Mesenteric fat pad (tissue), 1 donor: ENCODE data around the gene FCRL4. TPM values are rescaled to one million over a fixed set of nuclear protein-coding genes. Genes with fewer than 3 reads are reported as not detected.
"Not testable (repeated sequence)": the region's sequence is repeated elsewhere in the genome, so short reads cannot be mapped to it uniquely, and the experiment has no call there.

Experiments
- DNase-seq: peaks from one replicate; pipeline ENCODE4 v3.0.0-alpha.2; 2020; ENCODE audit warnings: low spot score
- total RNA-seq: library from RNA; stranded (reverse); fragmentation: NEBNext Ultra II Directional; extraction: Animal tissue kit (Norgen Biotek cat#: 25700); gene quantifications from one replicate; pipeline ENCODE4 v1.2.1, GENCODE V29; 2021
- donor health status: DM: yes; HTN: yes; CAD: no.

Gene FCRL4
- total RNA-seq, 1 donor from 2014 or later: not detected

GRCh38 chr1:157551694-157552693 is 45.9 kb downstream of the FCRL4 start, which contains the start of gene FCRL5:
FCRL5 (minus strand) TSS chr1:157552515; CDS start chr1:157552362, 153 bp downstream.
- no peak for DNase-seq

DNA sequence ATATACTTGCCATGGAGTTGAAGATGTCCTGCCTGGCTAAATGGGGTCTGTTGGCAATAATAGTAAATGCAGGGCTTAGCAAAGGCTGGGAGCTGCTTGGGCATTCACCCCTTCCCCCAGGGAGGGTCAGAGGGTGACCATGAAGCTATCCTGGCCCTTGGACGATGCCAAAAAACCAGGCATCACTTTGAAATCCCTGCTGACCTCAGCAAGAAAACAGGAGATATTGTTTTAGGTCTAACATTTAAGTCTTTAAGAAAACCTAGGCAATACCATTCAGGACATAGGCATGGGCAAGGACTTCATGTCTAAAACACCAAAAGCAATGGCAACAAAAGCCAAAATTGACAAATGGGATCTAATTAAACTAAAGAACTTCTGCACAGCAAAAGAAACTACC is 49.8 kb downstream of the FCRL4 start:
- not testable (repeated sequence) for DNase-seq

GRCh38 chr1:157542676-157543075 is 55.2 kb downstream of the FCRL4 start:
- no peak for DNase-seq

DNA sequence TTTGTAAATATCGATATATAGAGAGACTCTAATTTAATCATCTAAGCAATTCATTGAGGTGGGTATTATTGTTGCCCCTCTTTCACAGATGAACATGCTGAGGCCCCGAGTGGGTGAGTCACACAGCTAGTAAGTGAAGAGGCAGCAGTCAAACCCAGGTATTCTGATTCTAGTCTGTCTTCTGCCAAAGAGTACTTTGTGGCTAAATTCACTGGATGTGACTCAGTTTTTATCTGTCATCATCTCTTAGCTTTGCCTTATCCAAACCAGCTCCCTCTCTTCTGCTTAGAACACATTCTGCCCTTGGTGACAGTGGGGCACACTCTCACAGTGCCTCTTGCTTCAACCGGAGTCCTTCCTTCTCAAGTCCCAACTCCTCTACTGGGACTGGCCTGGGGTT is 57.0 kb downstream of the FCRL4 start:
- no peak for DNase-seq

- no peak for DNase-seq
Observed at GRCh38 chr1:157540160-157540748, 57.6 kb downstream of the FCRL4 start.

DNA sequence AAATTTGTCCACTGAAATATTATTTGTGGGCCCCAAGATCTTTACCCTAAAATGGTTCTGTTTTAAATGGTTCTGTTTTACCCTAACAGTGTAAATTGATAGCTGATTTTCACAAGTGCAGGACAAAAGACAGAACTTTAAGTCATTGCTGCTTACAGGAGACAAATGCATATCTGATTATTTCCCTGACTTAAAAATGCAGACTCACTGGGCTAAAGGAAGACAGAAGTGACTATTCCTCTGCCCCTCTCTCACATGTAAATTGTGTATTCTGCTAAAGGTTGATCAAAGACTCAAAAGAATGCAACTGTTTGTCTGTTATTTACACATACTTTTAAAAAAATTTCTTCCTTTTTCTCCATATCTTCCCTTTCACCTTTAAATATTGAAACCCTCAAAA is 58.3 kb downstream of the FCRL4 start:
- DNase-seq: no peak

DNA sequence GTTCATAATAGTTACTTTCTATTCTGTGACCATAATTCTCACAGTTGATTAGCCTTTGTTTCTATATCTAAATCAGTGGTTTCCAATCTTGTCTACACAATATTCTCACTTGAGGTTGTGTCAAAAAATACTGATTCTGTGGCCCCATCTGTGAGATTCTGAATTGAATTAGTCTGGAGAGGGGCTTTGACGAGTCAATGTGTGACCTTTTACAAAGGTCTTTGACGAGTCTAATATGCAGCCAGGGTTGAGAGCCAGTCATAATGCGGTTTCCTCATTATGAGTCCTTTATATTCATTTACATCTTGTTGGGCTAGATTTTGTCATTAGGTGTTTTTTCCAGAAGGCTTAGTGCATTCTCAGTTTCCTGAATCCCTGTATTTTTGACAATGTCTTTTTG is 65.3 kb downstream of the FCRL4 start:
- DNase-seq: no peak

DNA sequence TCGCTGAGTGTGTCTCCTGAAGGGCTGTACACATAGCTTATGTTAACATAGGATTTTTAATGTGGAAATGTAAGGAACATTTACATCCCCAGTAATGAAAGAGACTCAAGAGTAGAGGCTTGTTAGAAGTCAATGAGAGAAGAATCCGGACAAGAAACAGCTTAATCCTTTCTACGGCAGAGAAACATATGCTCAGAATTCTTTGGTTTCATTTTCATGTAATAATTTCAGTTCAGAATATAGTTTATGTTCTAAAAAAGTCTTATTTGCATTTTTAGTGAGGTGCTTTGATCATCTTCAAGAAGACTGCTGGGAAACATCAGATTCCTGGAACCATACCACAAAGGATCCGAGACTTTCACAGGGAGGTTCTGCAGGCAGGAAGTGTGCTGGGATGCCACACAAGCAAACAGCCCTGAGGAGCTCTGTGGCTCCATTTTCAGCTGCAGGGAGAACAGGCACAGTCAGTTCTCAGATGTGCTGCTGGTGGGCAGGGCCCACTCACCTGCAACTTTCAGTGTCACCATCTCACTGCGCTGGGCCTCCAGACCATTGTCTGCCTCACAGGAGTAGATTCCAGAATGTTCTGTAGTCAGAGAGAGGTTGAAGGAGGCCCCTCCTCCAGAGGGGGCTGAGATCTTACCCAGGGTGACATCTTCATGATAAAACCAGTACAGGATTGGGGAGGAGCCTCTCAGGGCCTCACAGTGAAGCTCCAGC is 74.0 kb downstream of the FCRL4 start:
- no peak for DNase-seq

Other genes starting within 250 kb of the FCRL4 start
- 0.13 TPM for gene FCRL5, start 45.6 kb downstream of the FCRL4 start, total RNA-seq
- gene FCRL3, start 102.7 kb upstream of the FCRL4 start, total RNA-seq: 0.19 TPM
- gene FCRL2, start 179.0 kb upstream of the FCRL4 start, total RNA-seq: not detected
- 0.32 TPM for gene FCRL1, start 222.0 kb upstream of the FCRL4 start, total RNA-seq
- not detected for gene CD5L, start 243.7 kb upstream of the FCRL4 start, total RNA-seq